GM12878 (cell line): ENCODE results near the gene ZNF880. TPM values are rescaled to one million over a fixed set of nuclear protein-coding genes. Genes with fewer than 3 reads are reported as not detected.

Source experiments
- CHD2 ChIP-seq: IDR thresholded peaks from 2 replicates; pipeline ENCODE4 v1.6.1; 2011; ENCODE audit warnings: low read depth, low read length, improper control_type of control experiment, borderline replicate concordance
- E2F4 ChIP-seq: IDR thresholded peaks from 2 replicates; pipeline ENCODE4 v1.6.1; 2012; ENCODE audit warnings: low read depth, low read length, improper control_type of control experiment
- E2F8 ChIP-seq: fragments of 450-650 bp; IDR thresholded peaks from 2 replicates; pipeline ENCODE4 v1.6.1; 2018; ENCODE audit warnings: mild to moderate bottlenecking, low read depth, moderate library complexity; ENCODE audit not compliant: partially characterized antibody
- KAT2A ChIP-seq: conservative IDR thresholded peaks from 2 replicates; pipeline ENCODE4 v1.6.1; 2011; ENCODE audit warnings: low read depth, low read length; ENCODE audit not compliant: control insufficient read depth
- MEF2B ChIP-seq: fragments of 450-650 bp; IDR thresholded peaks from 2 replicates; pipeline ENCODE4 v1.6.1; 2018; ENCODE audit warnings: mild to moderate bottlenecking, moderate library complexity; ENCODE audit not compliant: partially characterized antibody, poor library complexity, severe bottlenecking
- NFYB ChIP-seq: IDR thresholded peaks from 2 replicates; pipeline ENCODE4 v1.6.1; 2011; ENCODE audit warnings: low read depth, mild to moderate bottlenecking, low read length, improper control_type of control experiment, moderate library complexity; ENCODE audit not compliant: insufficient read depth
- NR2F1 ChIP-seq: fragments of 450-650 bp; conservative IDR thresholded peaks from 2 replicates; pipeline ENCODE4 v1.6.1; 2017; ENCODE audit warnings: mild to moderate bottlenecking
- PRDM15 ChIP-seq: fragments of 450-650 bp; formaldehyde crosslinking; IDR thresholded peaks from 2 replicates; pipeline ENCODE4 v1.4.0; 2020; ENCODE audit warnings: mild to moderate bottlenecking, moderate library complexity
- SIN3A ChIP-seq: IDR thresholded peaks from 2 replicates; pipeline ENCODE4 v1.6.1; 2012; ENCODE audit warnings: low read depth, low read length, improper control_type of control experiment
- SKIL ChIP-seq: fragments of 450-650 bp; IDR thresholded peaks from 2 replicates; pipeline ENCODE4 v1.6.1; 2017; ENCODE audit warnings: mild to moderate bottlenecking, low read depth, inconsistent platforms; ENCODE audit not compliant: poor library complexity, severe bottlenecking
- SP1 ChIP-seq: IDR thresholded peaks from one replicate; pipeline ENCODE4 v1.6.1; 2011; ENCODE audit warnings: low read depth, low read length
- TCF3 ChIP-seq: IDR thresholded peaks from 2 replicates; pipeline ENCODE4 v1.6.1; 2012; ENCODE audit warnings: low read depth, mild to moderate bottlenecking, low read length, borderline replicate concordance; ENCODE audit not compliant: insufficient read depth
- YBX1 ChIP-seq: fragments of 450-650 bp; IDR thresholded peaks from 2 replicates; pipeline ENCODE4 v1.6.1; 2016; ENCODE audit warnings: antibody characterized with exemption
- polyA plus RNA-seq, 11 experiments: library from polyadenylated mRNA; depleted of rRNA in 4 of 11; unstranded in 6 of 11; stranded (reverse) in 5 of 11; fragments of >200 nt; fragmentation: Nextera tagmentation in 4 of 11; fragmentation: Illumina TruSeq in 1 of 11; extraction: Ambion mirVana in 4 of 11; extraction: Trizol in 1 of 11; gene quantifications; 1 replicate in 1 of 11; 2 replicates in 10 of 11; pipeline versions ENCODE4 v1.2.1 to v1.2.3, GENCODE V29; 2011 to 2016; ENCODE audit warnings: inconsistent platforms in 2 of 11, missing spikeins in 2 of 11, low read depth in 1 of 11
- total RNA-seq, 4 experiments: library from RNA; depleted of rRNA in 3 of 4; stranded (reverse); fragments of >200 nt in 3 of 4; fragmentation: Illumina TruSeq in 1 of 4; extraction: Trizol in 1 of 4; gene quantifications; 2 replicates each; pipeline versions ENCODE4 v1.2.1 to v1.2.3, GENCODE V29; 2013 to 2021
- TF ChIP-seq, protein P1 (sequence below): fragments of 450-650 bp; IDR thresholded peaks from 2 replicates; pipeline ENCODE4 v1.6.1; 2017; ENCODE audit warnings: mild to moderate bottlenecking, moderate library complexity

Gene ZNF880
- total and polyA plus RNA-seq, 10 of the 15 experiments (the other 5 are each of a cell fraction or from before 2014, with no cell fraction given) = 14.4 to 45.2 (median 21.9) TPM

DNA sequence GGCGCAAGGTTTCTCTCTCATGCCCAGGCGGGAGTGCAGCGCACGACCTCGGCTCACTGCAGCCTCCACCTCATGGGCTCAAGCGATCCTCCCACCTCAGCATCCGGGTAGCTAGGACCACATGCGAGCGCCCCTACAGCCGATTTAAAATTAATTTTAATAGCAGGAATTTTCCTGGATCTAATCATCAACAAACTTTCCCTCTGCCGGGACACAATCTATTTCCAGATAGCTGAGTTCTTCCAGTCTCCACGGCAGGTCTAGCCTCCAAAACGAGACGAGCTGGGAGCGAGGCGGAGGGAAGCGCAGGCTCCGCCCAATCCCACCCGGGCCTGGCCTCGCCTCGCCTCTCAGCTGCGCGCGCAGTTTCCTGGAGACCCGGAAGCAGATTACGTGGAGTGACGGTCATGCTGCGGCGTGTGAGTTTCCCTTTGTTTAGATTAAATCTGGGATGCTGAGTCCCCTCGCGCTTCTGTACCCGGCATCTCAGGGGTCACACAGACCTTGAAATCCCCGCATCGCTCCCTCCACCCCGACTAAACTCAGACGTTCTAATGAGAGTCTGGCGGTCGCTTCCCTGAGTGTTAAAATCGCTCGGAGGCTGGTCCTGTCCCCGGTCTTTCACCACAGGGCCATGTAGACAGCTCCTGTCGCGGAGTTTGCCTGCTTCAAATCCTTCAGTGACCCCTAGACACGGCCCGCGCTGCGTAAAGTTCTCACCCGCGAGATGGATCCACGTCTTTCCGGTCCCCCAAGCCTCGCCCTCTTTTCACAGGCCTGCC is at the start of gene ZNF880 (continued):
- TF ChIP-seq NFYB (0 out of 2 replicates have a peak, but pooled peaks have one; percentile 26), SKIL (no peak), E2F8 (no peak), YBX1 (no peak), SP1 (no peak), KAT2A (no peak), SIN3A (no peak), PRDM15 (CRISPR knock-in tag) (no peak), E2F4 (no peak), MEF2B (no peak), NR2F1 (no peak), CHD2 (no peak), TCF3 (no peak)
- TF ChIP-seq, protein P1, sequence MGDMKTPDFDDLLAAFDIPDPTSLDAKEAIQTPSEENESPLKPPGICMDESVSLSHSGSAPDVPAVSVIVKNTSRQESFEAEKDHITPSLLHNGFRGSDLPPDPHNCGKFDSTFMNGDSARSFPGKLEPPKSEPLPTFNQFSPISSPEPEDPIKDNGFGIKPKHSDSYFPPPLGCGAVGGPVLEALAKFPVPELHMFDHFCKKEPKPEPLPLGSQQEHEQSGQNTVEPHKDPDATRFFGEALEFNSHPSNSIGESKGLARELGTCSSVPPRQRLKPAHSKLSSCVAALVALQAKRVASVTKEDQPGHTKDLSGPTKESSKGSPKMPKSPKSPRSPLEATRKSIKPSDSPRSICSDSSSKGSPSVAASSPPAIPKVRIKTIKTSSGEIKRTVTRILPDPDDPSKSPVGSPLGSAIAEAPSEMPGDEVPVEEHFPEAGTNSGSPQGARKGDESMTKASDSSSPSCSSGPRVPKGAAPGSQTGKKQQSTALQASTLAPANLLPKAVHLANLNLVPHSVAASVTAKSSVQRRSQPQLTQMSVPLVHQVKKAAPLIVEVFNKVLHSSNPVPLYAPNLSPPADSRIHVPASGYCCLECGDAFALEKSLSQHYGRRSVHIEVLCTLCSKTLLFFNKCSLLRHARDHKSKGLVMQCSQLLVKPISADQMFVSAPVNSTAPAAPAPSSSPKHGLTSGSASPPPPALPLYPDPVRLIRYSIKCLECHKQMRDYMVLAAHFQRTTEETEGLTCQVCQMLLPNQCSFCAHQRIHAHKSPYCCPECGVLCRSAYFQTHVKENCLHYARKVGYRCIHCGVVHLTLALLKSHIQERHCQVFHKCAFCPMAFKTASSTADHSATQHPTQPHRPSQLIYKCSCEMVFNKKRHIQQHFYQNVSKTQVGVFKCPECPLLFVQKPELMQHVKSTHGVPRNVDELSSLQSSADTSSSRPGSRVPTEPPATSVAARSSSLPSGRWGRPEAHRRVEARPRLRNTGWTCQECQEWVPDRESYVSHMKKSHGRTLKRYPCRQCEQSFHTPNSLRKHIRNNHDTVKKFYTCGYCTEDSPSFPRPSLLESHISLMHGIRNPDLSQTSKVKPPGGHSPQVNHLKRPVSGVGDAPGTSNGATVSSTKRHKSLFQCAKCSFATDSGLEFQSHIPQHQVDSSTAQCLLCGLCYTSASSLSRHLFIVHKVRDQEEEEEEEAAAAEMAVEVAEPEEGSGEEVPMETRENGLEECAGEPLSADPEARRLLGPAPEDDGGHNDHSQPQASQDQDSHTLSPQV = no peak
